CD4-positive, alpha-beta T cell (primary cell): ENCODE measurements around the gene KCNH1. TPM values are rescaled to one million over a fixed set of nuclear protein-coding genes. Genes with fewer than 3 reads are reported as not detected.

Source experiments
- ATAC-seq: fragments of 200-7000 bp; cut with Tn5 transposase; one replicate; pipeline ENCODE4 v1.10.0; 2022; ENCODE audit warnings: mild to moderate bottlenecking; ENCODE audit not compliant: poor library complexity
- CTCF ChIA-PET: fragments of 350-600 bp; sonication (Branson Sonifier 250); formaldehyde crosslinking; loops from one replicate; lab custom pipeline; 2021; ENCODE audit warnings: antibody characterized with exemption, inconsistent platforms; lab: Charles Lee
- POLR2A ChIA-PET: fragments of 350-600 bp; sonication (Branson Sonifier 250); formaldehyde crosslinking; loops from one replicate; lab custom pipeline; 2021; ENCODE audit warnings: antibody characterized with exemption, inconsistent platforms; lab: Charles Lee
- DNase-seq, 14 experiments: peaks; one replicate each; pipeline ENCODE4 v3.0.0-alpha.2; 2013 to 2020; ENCODE audit warnings: mixed read lengths in 2 of 14
- H3K27ac ChIP-seq, 2 donors: one replicate each; pipeline versions ENCODE4 v1.5.1 to v1.7.0; 2013; ENCODE audit warnings: low read length in 2 of 2, low read depth in 1 of 2, mild to moderate bottlenecking in 1 of 2
- H3K27me3 ChIP-seq, 2 experiments: 1 replicate in 1 of 2; 2 replicates in 1 of 2; pipeline versions ENCODE4 v1.6.1 to v1.7.0; 2013; ENCODE audit warnings: low read length in 2 of 2, control low read depth in 1 of 2, mild to moderate bottlenecking in 1 of 2, moderate library complexity in 1 of 2; ENCODE audit not compliant: insufficient read depth in 2 of 2, control insufficient read depth in 1 of 2
- H3K36me3 ChIP-seq: one replicate; pipeline ENCODE4 v1.6.1; 2013; ENCODE audit warnings: low read length, control low read depth; ENCODE audit not compliant: insufficient read depth
- H3K4me1 ChIP-seq: one replicate; pipeline ENCODE4 v1.6.1; 2013; ENCODE audit warnings: low read length, control low read depth; ENCODE audit not compliant: insufficient read depth
- H3K4me3 ChIP-seq: one replicate; pipeline ENCODE4 v1.5.1; 2013; ENCODE audit warnings: mild to moderate bottlenecking, low read length, moderate library complexity
- H3K9me3 ChIP-seq, 2 experiments: 1 replicate in 1 of 2; 2 replicates in 1 of 2; pipeline versions ENCODE4 v1.6.1 to v1.7.0; 2013; ENCODE audit warnings: low read length in 2 of 2, mild to moderate bottlenecking in 2 of 2, control low read depth in 1 of 2, moderate library complexity in 1 of 2; ENCODE audit not compliant: control insufficient read depth in 1 of 2, insufficient read depth in 1 of 2
- H3K27ac Mint-ChIP-seq: one replicate; pipeline ENCODE4 v1.8.0; 2020; ENCODE audit warnings: mixed read lengths
- H3K27me3 Mint-ChIP-seq: one replicate; pipeline ENCODE4 v1.8.0; 2021; ENCODE audit warnings: mixed read lengths
- H3K36me3 Mint-ChIP-seq: one replicate; pipeline ENCODE4 v1.8.0; 2021; ENCODE audit warnings: low read depth, mixed read lengths
- H3K4me1 Mint-ChIP-seq: one replicate; pipeline ENCODE4 v1.8.0; 2021; ENCODE audit warnings: low read depth, mixed read lengths
- H3K4me3 Mint-ChIP-seq: one replicate; pipeline ENCODE4 v1.8.0; 2020; ENCODE audit warnings: mild to moderate bottlenecking, mixed read lengths
- H3K9me3 Mint-ChIP-seq: one replicate; pipeline ENCODE4 v1.8.0; 2020; ENCODE audit warnings: mixed read lengths
- CTCF ChIP-seq: fragments of 200-600 bp; IDR thresholded peaks from one replicate; pipeline ENCODE4 v1.8.0; 2022; ENCODE audit warnings: antibody characterized with exemption, mild to moderate bottlenecking
- intact Hi-C, 2 experiments: fragments of 100-400 bp; cut with DNase I in 1 of 2; cut with micrococcal nuclease in 1 of 2; formaldehyde crosslinking; loops; one replicate each; pipeline versions ENCODE4 v1.15.1 to v1.9.0; 2023 to 2025; cut with DNase I, micrococcal nuclease
- total RNA-seq, 174 experiments: library from RNA in 2 of 174; stranded (reverse) in 2 of 174; gene quantifications; one replicate each; pipeline ENCODE4 v1.2.3 and lab custom pipeline; 2021 to 2026

The KCNH1 gene
- total RNA-seq, 2 experiments from 2014 or later: not detected

GRCh38 chr1:210866532-210866931 is 267.4 kb downstream of the KCNH1 start:
- H3K36me3 ChIP-seq: no peaks in the 10 kb centered on the region
- H3K27ac ChIP-seq: no peak overlapping the region
- intact Hi-C loops: no loop called here
- no peak overlapping the region for H3K27ac Mint-ChIP-seq
- H3K4me3 Mint-ChIP-seq: no peak overlapping the region
- H3K4me1 ChIP-seq: no peaks in the 10 kb centered on the region
- POLR2A ChIA-PET: no interaction called here
- TF ChIP-seq CTCF: no peak
- CTCF ChIA-PET: no interaction called here
- DNase-seq (no peak), ATAC-seq (no peak)
- H3K4me3 ChIP-seq: no peak overlapping the region
- H3K27me3 ChIP-seq: peaks cover 3 to 5% of the 10 kb centered on the region in 2 experiments
- H3K9me3 ChIP-seq: peaks cover 0 to 7% of the 10 kb centered on the region in 2 experiments
- peaks cover 11% of the 10 kb centered on the region for H3K27me3 Mint-ChIP-seq
- peaks cover 10% of the 10 kb centered on the region for H3K9me3 Mint-ChIP-seq
- no peaks in the 10 kb centered on the region for H3K36me3 Mint-ChIP-seq
- no peaks in the 10 kb centered on the region for H3K4me1 Mint-ChIP-seq

- Histone ChIP-seq H3K27ac (no peak overlapping the region), H3K4me3 (no peak overlapping the region), H3K9me3 (no peaks in the 10 kb centered on the region), H3K36me3 (no peaks in the 10 kb centered on the region), H3K4me1 (no peaks in the 10 kb centered on the region), H3K27me3 (no peaks in the 10 kb centered on the region)
- DNase-seq (no peak), ATAC-seq (no peak)
- Mint-ChIP-seq H3K36me3 (no peaks in the 10 kb centered on the region), H3K4me3 (no peak overlapping the region), H3K27ac (no peak overlapping the region), H3K4me1 (no peaks in the 10 kb centered on the region), H3K27me3 (peaks cover 6% of the 10 kb centered on the region), H3K9me3 (no peaks in the 10 kb centered on the region)
- POLR2A ChIA-PET: no interaction called here
- CTCF ChIA-PET: no interaction called here
- intact Hi-C loops: no loop called here
- no peak for TF ChIP-seq CTCF
These were observed 276.2 kb downstream of the KCNH1 start for GRCh38 chr1:210857705-210858104.

GRCh38 chr1:210857146-210857663 is 276.7 kb downstream of the KCNH1 start:
- intact Hi-C loops: no loop called here
- no peak overlapping the region for H3K4me3 ChIP-seq
- TF ChIP-seq CTCF: no peak
- ATAC-seq (no peak), DNase-seq (no peak)
- Mint-ChIP-seq H3K27ac (no peak overlapping the region), H3K36me3 (no peaks in the 10 kb centered on the region), H3K27me3 (peaks cover 6% of the 10 kb centered on the region), H3K4me3 (no peak overlapping the region), H3K4me1 (no peaks in the 10 kb centered on the region), H3K9me3 (no peaks in the 10 kb centered on the region)
- H3K4me1 ChIP-seq: no peaks in the 10 kb centered on the region
- no peaks in the 10 kb centered on the region for H3K27me3 ChIP-seq
- POLR2A ChIA-PET: no interaction called here
- no peak overlapping the region for H3K27ac ChIP-seq
- no peaks in the 10 kb centered on the region for H3K9me3 ChIP-seq
- CTCF ChIA-PET: no interaction called here
- H3K36me3 ChIP-seq: no peaks in the 10 kb centered on the region
